Endometrial microvascular endothelial cells (primary cell): Measurements from ENCODE around the gene PTPN2. TPM values are rescaled to one million over a fixed set of nuclear protein-coding genes. Genes with fewer than 3 reads are reported as not detected.
"Not testable (repeated sequence)": the region's sequence is repeated elsewhere in the genome, so short reads cannot be mapped to it uniquely, and the experiment has no call there.

Source experiments
- in situ Hi-C: cut with HindIII; loops from 2 replicates; pipeline ENCODE4 v1.10.0; 2017; ENCODE audit warnings: low sequenced_read_pairs, low pct_unique_long_range_greater_than_20kb; ENCODE audit errors: inconsistent ontology term
- total RNA-seq: library from RNA; depleted of rRNA; stranded (reverse); fragments of >200 nt; gene quantifications from one replicate; pipeline ENCODE4 v1.2.3, GENCODE V29; 2015; ENCODE audit errors: inconsistent ontology term

PTPN2 gene
- 27.9 TPM for total RNA-seq

DNA sequence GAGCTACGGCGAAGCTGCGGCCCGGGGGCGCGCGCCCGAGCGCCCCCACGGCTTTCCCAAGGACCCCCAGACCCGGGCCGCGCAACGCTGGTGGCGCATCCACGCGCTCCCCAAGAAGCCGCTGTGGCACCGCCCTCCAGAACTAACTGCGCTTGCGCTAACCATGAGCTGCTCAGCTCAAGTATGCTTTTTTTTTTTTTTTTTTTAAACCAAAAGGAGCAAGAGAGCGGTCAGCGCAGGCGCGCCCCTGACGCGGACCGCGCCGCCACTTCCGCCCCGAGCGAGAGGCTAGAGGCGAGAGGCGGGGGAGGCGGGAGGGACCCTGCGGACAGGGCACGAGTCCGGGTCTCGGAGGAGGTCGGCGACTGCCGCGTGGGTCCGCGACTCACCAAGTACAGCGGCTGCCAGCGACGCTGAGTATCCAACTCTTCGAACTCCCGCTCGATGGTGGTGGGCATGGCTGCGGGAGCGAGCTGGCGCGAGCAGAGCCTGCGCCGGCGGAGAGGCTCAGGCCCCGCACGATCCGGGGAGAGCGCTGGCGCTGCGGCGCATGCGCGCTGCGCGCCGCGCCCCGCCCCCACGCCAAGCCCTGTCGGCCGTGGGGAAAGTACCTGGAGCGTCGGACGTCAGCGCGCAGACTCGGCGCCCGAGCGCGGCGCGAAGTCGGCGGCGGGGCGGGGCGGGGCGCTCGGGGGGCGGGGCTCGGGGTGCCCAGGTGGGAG is at the start of gene PTPN2:
Gene PTPN2 (minus strand): TSS at position 554 of the 722 bp plus-strand sequence. CDS start 96 bp downstream, at position 458.
- in situ Hi-C loops = no loop called here

DNA sequence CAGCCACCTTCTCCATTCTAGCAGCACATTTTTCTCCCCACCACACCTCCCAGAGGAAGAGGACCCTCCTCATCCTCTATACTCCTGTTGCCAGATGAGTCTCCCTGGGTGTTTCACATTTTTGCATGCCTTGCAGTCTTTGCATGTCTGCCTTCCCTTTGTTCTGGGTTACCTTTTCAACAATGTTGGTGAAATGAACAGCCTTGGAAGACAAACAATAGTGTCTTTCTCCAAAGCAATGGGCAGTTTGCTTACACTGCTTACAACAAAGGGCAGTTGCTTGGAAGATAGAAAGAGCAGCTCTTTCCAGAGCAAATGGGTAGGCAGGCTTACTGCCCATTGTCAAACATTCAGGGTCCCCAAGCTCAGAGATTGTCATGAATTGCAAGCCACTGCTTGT is 49.3 kb upstream of the PTPN2 start:
- in situ Hi-C loops = no loop called here

DNA sequence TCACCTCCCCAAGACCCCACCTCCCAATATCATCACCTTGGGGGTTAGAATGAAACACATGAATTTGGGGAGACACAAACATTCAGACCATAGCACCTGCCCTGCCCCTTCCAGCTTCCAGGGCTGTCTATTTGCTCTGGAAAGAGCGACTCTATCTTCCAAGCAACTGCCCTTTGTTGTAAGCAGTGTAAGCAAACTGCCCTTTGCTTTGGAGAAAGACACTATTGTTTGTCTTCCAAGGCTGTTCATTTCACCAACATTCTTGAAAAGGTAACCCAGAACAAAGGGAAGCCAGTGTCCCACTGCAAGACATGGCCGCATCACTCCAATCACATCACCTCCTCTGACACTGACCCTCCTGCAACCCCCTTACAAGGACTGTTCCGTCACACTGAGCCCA is 46.9 kb upstream of the PTPN2 start:
- in situ Hi-C loops = no loop called here

DNA sequence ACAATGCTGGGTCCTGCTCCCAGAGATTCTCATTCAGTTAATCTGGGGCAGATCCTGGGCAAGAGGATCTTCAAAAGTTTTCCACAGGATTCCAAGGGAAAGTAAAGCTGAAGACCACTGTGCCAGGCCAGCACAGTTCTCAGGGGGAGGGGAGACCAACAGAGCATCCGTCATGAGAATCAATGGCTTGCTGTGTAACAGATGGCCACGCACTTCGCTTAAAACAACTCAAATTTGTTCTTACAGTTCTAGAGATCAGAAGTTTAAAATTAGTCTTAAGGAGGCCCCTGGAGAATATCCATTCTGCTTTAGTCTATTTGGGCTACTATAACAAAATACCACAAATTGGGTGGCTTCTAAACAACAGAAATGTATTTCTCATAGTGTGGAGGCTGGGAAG is 46.3 kb upstream of the PTPN2 start:
- in situ Hi-C loops = no loop called here

DNA sequence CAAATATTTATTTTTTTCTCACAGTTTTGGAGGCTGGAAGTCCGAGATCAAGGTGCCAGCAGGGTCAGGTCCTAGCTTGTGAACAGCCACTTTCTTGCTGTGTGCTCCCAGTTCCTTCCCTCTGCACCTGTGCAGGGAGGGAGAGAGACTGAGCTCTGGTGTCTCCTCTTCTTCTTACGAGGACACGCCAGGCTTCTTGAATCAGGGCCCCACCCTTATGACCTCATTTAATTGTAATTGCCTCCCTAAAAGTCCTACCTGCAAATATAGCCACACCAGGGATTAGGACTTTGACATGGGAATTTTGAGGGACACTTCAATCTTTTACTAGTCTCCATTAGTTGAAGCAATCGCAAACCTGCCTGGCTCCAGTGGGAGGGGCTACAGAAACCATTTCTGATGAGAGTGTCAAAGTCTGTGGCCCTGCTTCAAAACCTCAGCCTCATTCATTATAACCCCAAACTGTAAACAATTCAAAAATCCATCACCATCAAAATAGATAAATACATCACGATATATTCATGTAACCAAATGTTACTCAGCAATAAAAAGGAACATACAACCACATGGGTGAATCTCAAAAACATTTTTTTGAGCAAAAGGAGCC is 45.5 kb upstream of the PTPN2 start:
- in situ Hi-C loops = no loop called here

DNA sequence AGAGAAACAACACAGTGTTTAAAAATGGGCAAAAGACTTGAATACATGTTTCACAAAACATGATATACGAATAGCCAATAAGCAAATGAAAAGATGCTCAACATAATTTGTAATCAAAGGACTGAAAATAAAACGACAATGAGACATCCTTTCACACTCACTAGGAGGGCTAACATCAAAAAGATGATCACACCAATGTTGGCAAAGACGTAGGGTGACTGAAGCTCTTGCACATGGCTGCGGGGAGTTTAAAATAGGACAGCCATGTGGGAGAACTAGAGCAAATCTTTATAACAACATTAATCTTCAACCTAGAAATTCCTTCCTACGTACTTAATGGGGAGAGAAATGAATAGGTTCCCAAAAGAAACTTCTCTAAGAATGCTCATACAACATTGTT is 44.6 kb upstream of the PTPN2 start:
- in situ Hi-C loops = no loop called here

DNA sequence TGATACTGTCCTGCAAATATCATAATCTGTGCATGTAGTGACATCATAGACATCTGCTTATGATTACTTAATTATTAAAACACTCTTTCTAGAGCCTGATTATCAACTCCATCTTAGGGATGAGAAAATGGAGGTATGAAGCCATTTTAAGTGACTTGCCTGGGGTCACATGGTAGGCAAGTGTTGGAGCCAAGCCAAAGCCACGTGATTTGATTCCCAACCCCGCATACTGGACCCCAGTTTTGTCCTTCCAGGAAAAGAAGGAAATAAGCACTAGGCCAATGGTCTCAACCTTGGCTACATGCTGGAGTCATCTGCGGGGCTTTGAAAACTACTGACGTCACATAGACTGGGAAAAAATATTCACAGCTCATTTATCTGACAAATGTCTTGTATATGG is 44.2 kb upstream of the PTPN2 start:
- in situ Hi-C loops = no loop called here

DNA sequence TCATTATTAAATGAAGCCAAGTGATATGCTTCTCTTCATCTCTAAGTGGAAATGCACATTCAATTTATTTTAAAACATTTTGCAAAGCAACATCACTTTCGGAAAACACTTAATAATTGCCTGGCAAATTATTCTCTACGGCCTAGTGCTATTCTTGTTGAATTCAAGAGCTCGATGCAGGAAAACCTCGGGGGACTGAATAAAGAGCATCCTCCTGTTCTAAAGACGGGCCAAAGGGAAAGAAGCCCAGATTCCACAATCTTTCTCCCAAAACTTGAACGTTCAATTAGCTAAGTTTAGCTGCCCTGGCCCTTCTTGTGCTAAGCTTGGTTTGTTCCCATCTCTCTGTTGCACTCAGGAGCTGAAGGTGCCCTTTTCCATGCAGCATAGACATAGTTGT is 40.6 kb upstream of the PTPN2 start:
- in situ Hi-C loops = no loop called here

DNA sequence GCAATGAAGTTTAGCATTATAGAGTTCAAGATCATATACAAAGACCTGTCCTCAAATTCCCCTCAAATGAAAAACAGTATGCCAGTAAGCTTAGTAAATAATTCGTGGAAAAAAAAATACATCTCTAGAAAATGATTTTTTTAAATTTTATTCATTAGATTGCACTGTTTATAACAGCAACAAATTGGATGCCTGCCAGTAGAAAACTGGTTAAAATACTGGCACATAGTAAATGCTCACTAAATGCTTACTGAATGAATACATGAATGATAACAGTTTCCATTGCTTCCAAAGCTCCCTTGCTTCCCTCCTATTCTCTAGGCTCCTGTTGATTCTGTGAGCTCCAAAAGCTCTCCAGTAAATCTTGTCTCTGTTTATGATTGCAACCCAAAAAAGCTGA is 38.2 kb upstream of the PTPN2 start:
- in situ Hi-C loops = no loop called here

DNA sequence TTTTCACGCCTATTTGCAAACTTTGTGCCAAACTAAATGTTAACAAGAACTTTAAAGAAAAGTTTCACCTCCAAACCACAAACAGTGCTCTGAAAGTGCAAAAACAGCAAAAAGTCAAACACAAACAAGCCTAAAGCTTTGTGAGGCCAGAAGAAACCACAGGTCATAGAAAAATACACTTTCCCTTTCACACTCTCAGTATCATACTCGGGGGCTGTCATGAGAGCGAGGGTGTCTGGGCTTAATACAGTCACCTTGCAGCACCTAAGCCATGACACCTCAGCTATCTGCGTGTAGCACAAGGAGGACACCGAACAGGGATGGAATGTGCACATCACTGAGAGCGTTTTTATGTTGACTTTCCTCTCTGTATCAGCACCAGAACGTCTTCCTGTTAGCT is 37.1 kb upstream of the PTPN2 start:
- in situ Hi-C loops = no loop called here

DNA sequence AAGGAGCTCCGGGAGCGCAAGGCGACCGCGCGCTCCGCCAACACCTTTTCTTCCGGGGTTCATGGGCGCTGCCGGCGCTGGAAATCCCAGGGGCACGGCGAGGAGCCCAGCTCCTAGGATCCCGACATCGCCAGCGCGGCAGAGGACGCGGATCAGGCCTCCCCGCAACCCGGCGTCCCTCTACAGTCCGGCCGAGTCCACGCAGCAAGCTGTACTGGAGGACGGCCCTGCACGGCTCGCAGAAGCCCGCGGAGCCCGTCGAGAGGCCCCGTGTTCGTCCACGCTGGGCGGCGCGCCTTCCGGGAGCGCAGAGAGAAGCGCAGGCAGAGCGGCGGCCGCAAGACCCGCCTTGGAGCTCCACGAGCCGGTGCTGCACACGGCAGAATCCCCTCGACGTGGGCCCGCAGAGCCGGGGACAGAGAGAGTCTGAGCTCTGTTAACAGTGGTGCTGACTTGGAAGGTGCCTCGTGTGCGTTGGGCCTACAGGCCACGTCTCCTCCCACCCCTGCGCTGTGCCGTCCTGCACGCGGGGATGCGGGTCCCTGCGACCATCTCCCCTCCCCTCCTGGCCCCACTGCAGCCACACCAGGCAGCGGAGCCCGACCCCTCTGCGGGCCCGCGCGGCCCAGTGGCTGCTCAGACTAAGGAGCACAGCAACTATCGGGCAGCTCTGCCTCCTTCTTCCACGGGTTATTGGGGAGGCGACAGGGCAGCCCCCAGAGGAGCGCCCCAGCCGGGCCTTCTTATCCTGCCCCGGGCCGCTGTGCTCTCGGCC is 28.1 kb upstream of the PTPN2 start:
- in situ Hi-C loops = no loop called here

DNA sequence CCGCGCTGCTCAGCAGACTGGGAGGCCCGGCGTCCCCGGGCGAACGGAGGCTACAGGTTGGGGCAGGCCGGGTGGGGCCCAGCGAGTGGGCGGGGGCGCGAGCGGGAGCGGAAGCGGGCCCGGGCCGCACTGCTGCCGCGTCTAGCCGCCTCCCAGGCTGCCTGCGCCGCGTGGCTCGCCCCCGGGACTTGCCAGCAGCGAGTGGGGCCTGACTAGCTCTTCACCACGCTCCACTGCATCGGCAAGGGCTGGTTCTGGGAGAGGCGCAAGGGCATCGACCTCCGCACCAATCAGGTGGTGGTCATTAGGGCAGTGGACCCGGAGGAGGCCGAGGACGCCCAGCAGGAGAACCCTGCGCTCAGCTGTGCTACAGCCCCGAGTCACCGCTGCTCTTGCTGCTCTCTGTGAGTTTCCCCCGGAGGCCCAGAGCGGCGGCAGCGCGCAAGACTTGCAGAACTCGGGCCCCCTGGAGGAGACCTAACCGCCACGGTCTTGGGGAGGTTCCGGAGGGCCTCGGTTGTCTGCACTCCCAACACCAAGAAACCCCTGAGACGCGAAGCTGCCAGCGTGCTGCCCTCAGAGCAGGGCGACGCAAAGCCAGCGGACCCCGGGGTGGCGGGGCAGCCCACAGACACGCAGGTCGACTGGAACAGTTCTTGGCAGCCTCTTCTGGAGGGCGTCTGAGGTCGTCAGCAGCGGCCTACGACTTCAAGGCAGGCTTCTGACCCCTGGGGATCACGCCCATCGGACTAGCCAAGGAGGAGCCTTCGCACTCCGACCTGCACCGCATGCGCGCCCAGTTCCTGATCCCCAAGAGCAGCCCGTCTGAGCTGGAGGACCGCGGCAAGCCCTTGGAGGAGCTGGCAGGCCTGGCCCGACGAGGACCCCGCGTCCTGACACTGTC is 27.2 kb upstream of the PTPN2 start:
- in situ Hi-C loops = no loop called here

DNA sequence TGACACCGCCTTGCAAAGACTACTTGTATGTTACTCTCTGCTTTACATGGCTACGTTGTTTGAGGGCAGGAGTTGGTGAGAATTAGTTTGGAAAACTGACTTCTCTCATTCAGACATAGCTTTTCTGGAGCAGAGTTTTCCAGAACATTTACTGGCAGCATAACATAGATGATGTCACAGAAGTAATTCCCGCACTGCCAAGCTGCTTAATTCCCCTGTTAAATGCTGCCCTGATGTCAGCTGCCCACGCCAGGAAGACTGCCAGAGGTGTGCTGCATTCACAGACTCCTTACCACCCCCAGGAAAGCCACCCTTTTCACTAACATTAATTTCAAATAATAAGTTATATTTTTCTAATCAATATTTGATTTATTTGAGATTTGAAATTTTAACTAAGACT is 24.7 kb upstream of the PTPN2 start:
- in situ Hi-C loops = no loop called here

DNA sequence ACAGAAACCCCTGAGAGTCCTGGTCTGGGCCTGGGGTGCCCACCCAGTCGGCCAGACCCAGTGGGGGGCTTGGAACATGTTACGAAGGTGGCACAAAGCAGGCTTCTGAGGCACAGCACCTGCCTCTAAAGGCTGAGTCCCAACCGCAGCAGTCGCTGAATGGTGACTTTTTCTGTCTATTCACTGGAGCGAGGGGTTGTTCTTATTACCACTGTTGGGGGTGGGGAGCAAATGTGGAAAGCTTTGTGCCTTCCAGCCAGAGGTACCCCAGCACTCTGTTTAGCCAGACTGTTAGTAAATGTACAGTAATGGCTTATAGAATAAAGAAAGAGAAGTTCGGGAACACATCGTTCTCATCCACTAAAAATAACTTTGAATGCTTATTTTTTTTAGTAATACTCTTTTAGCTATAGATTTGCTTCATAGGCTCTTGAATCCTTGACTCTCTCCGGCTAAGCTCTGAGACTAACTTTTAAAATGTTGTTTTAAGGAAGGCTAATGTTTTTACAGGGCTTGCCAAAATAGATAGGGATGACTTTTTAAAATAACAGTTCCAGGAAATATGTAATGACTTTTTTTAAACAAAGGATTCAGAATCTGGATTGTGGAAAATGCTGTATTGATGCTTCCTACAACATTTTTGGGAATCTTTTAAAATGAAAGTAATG is 23.4 kb upstream of the PTPN2 start:
- in situ Hi-C loops = no loop called here

DNA sequence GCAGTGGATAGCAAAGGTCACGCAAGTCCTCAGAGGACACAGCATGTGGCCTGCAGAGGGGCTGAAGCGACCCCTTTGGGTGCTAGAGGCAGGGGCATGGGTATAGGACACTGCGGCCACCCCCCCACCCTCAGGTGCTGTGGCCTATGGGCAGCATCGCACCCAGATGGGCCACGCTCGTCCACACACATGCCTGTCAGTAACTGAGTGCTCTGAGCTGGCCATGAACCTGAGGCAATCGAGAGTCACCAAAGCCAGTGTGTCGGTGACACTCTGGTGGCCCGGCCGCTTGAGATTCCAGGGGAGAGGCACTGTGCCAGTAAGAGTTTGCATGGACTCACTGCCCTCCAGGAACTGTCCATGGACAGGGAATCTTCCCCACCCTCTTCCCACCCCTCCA is 22.7 kb upstream of the PTPN2 start:
- in situ Hi-C loops = no loop called here

DNA sequence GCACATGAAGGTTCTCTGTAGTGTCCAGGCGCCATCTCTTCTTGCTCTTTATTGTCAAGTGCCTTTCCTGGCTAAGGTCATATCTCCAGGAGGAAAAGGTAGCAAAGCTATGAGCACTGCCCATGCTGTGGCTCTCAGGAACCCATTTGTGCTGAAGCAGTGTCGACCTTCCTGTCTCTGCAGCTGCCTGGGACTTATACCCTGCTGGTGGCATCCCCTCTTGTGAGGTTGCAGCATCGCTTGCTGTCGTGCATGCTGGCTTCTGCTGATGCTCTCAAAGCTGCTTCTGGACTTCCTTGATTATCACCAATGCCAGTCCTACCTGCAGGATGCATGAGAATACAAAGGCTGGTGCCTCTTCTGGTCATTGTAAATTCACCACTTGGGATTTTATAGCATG is 22.1 kb upstream of the PTPN2 start:
- in situ Hi-C loops = no loop called here

DNA sequence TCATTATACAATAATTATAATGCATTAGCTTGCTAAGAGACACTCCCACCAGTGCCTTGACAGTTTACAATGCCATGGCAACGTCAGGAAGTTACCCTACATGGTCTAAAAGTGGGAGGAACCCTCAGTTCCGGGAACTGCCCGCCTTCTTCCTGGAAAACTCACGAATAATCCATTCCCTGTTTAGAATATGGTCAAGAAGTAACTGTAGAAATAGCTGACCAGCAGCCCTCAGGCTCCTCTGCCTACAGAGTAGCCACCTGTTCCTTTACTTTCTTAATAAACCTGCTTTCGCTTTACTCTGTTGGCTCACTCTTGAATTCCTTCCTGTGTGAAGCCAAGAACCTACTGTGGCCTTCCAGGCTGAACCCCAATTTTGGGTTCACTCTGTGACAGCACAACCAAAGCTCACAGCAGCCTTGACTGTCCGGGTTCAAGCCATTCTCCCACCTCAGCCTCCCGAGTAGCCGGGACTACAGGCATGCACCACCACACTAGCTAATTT is 20.0 kb upstream of the PTPN2 start:
- in situ Hi-C loops = no loop called here

DNA sequence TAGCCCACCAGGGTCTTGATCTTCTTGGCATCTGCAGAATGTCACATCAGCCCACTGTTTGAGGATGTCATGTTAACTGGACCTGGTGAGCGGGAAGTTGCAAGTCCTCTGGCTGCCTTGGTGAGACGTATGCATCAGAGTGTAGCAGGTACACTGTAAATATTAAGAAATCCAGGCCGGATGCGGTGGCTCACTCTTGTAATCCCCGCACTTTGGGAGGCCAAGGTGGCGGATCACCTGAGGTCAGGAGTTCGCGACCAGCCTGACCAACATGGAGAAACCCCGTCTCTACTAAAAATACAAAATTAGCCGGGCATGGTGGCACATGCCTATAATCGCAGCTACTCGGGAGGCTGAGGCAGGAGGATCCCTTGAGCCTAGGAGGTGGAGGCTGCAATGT is 17.2 kb upstream of the PTPN2 start:
- in situ Hi-C loops = not testable (repeated sequence)
